ENCODE measurements around the gene CEACAM1. TPM values are rescaled to one million over a fixed set of nuclear protein-coding genes. Genes with fewer than 3 reads are reported as not detected.

The CEACAM1 gene
- total and polyA plus RNA-seq, 2 donors from 2014 or later: 33.1 to 34.3 TPM

GRCh38 chr19:42519108-42519507, 9.2 kb downstream of the CEACAM1 start:
- Histone ChIP-seq H3K9ac (ENCODE audit: low read length in 3 of 3) (no peak overlapping the region), H3K27me3 (ENCODE audit: control insufficient read depth, insufficient read depth, low read length) (no peaks in the 10 kb centered on the region), H3K27ac (ENCODE audit: low read depth in 2 of 2, low read length in 2 of 2) (no peak overlapping the region), H3K36me3 (ENCODE audit: control insufficient read depth in 2 of 3, insufficient read depth in 3 of 3, low read length in 3 of 3) (peaks cover 0 to 16% (median 6%) of the 10 kb centered on the region in 3 donors), H3K4me1 (ENCODE audit: control insufficient read depth in 2 of 3, insufficient read depth in 2 of 3, low read depth in 1 of 3, low read length in 3 of 3) (peaks cover 0 to 3% (median 0%) of the 10 kb centered on the region in 3 donors), H3K9me3 (ENCODE audit: control insufficient read depth in 2 of 3, insufficient read depth in 1 of 3, low read length in 3 of 3) (no peaks in the 10 kb centered on the region), H3K4me3 (ENCODE audit: low read length in 3 of 3) (no peak overlapping the region)
- intact Hi-C loops (cut with DNase I): no loop called here
- FAIRE-seq (no peak), DNase-seq (no peak)
- TF ChIP-seq, protein P1, sequence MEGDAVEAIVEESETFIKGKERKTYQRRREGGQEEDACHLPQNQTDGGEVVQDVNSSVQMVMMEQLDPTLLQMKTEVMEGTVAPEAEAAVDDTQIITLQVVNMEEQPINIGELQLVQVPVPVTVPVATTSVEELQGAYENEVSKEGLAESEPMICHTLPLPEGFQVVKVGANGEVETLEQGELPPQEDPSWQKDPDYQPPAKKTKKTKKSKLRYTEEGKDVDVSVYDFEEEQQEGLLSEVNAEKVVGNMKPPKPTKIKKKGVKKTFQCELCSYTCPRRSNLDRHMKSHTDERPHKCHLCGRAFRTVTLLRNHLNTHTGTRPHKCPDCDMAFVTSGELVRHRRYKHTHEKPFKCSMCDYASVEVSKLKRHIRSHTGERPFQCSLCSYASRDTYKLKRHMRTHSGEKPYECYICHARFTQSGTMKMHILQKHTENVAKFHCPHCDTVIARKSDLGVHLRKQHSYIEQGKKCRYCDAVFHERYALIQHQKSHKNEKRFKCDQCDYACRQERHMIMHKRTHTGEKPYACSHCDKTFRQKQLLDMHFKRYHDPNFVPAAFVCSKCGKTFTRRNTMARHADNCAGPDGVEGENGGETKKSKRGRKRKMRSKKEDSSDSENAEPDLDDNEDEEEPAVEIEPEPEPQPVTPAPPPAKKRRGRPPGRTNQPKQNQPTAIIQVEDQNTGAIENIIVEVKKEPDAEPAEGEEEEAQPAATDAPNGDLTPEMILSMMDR (IDR thresholded peaks at IDR 0.05; ENCODE audit: borderline replicate concordance, extremely low read depth, insufficient read depth): no peak

DNA sequence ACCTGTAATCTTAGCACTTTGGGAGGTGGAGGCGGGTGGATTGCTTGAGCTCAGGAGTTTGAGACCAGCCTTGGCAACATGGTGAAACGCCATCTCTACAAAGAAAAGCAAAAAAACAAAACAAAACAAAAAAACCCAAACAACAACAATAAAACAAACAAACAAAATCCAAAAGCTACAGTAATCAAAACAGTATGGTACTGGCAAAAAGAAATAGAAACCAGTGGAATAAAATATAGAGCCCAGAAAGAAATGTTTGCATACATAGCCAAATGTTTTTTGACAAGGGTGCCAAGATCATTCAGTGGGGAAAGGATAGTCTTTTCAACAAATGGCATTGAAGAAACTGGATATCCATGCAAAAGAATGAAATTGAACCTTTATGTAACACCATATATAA, 11.5 kb downstream of the CEACAM1 start:
- intact Hi-C loops (cut with DNase I): no loop called here

DNA sequence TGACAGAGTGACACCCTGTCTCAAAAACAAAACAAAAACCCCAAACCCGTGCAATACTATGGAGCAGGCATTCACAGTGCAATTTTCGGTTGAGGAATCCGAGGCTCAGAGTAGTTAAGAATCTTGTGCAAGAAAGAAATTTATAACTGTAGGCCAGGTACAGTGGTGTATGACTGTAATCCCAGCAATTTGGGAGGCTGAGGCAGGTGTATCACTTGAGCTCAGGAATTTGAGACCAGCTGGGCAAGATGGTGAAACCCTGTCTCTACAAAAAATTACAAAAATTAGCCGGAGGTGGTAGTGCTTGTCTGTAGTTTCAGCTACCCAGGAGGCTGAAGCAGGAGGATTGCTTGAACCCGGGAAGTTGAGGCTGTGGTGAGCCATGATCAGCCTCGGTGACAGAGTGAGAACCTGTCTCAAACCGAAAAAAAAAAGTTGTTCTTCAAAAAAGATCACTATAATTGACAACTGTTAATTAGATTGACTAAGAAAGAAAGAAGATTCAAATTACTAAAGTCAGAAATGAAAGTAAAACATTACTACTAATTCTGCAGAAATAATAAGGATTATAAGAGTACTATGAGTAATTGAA, 12.9 kb downstream of the CEACAM1 start:
- no peaks in the 10 kb centered on the region for H3K4me1 ChIP-seq (ENCODE audit: control insufficient read depth in 2 of 3, insufficient read depth in 2 of 3, low read depth in 1 of 3, low read length in 3 of 3)
- intact Hi-C loops (cut with DNase I): no loop called here
- peaks cover 0 to 10% (median 2%) of the 10 kb centered on the region in 3 donors for H3K36me3 ChIP-seq (ENCODE audit: control insufficient read depth in 2 of 3, insufficient read depth in 3 of 3, low read length in 3 of 3)
- no peak for DNase-seq
- no peaks in the 10 kb centered on the region for H3K9me3 ChIP-seq (ENCODE audit: control insufficient read depth in 2 of 3, insufficient read depth in 1 of 3, low read length in 3 of 3)
- no peak overlapping the region for H3K27ac ChIP-seq (ENCODE audit: low read depth in 2 of 2, low read length in 2 of 2)
- no peaks in the 10 kb centered on the region for H3K27me3 ChIP-seq (ENCODE audit: control insufficient read depth, insufficient read depth, low read length)
- TF ChIP-seq, protein P1 (IDR thresholded peaks at IDR 0.05; ENCODE audit: borderline replicate concordance, extremely low read depth, insufficient read depth): no peak
- H3K9ac ChIP-seq (ENCODE audit: low read length in 3 of 3): no peak overlapping the region
- no peak overlapping the region for H3K4me3 ChIP-seq (ENCODE audit: low read length in 3 of 3)
- no peak for FAIRE-seq

More for the DNA sequence above, 11.5 kb downstream of the CEACAM1 start:
- H3K27ac ChIP-seq (ENCODE audit: low read depth in 2 of 2, low read length in 2 of 2): no peak overlapping the region
- TF ChIP-seq, protein P1 (IDR thresholded peaks at IDR 0.05; ENCODE audit: borderline replicate concordance, extremely low read depth, insufficient read depth): no peak
- no peak overlapping the region for H3K9ac ChIP-seq (ENCODE audit: low read length in 3 of 3)
- no peaks in the 10 kb centered on the region for H3K9me3 ChIP-seq (ENCODE audit: control insufficient read depth in 2 of 3, insufficient read depth in 1 of 3, low read length in 3 of 3)
- H3K27me3 ChIP-seq (ENCODE audit: control insufficient read depth, insufficient read depth, low read length): no peaks in the 10 kb centered on the region
- H3K36me3 ChIP-seq (ENCODE audit: control insufficient read depth in 2 of 3, insufficient read depth in 3 of 3, low read length in 3 of 3): peaks cover 0 to 16% (median 5%) of the 10 kb centered on the region in 3 donors
- DNase-seq: no peak
- no peak for FAIRE-seq
- no peaks in the 10 kb centered on the region for H3K4me1 ChIP-seq (ENCODE audit: control insufficient read depth in 2 of 3, insufficient read depth in 2 of 3, low read depth in 1 of 3, low read length in 3 of 3)
- H3K4me3 ChIP-seq (ENCODE audit: low read length in 3 of 3): no peak overlapping the region

- Histone ChIP-seq H3K9ac (ENCODE audit: low read length in 3 of 3) (no peak overlapping the region), H3K36me3 (ENCODE audit: control insufficient read depth in 2 of 3, insufficient read depth in 3 of 3, low read length in 3 of 3) (peaks cover 0 to 10% (median 2%) of the 10 kb centered on the region in 3 donors), H3K4me3 (ENCODE audit: low read length in 3 of 3) (no peak overlapping the region), H3K9me3 (ENCODE audit: control insufficient read depth in 2 of 3, insufficient read depth in 1 of 3, low read length in 3 of 3) (no peaks in the 10 kb centered on the region), H3K4me1 (ENCODE audit: control insufficient read depth in 2 of 3, insufficient read depth in 2 of 3, low read depth in 1 of 3, low read length in 3 of 3) (no peaks in the 10 kb centered on the region), H3K27ac (ENCODE audit: low read depth in 2 of 2, low read length in 2 of 2) (no peak overlapping the region), H3K27me3 (ENCODE audit: control insufficient read depth, insufficient read depth, low read length) (no peaks in the 10 kb centered on the region)
- TF ChIP-seq, protein P1 (IDR thresholded peaks at IDR 0.05; ENCODE audit: borderline replicate concordance, extremely low read depth, insufficient read depth): no peak
- DNase-seq: no peak
- intact Hi-C loops (cut with DNase I): no loop called here
- no peak for FAIRE-seq
Observed at GRCh38 chr19:42514449-42514848, 13.8 kb downstream of the CEACAM1 start.
